Liver (tissue), 9 donors: ENCODE measurements around the gene GUK1. TPM values are rescaled to one million over a fixed set of nuclear protein-coding genes. Genes with fewer than 3 reads are reported as not detected.

Experiments
- DNase-seq: peaks from one replicate; pipeline ENCODE4 v3.0.0-alpha.2; 2017; ENCODE audit warnings: low spot score
- H3K27ac ChIP-seq, 2 donors: one replicate each; pipeline ENCODE4 v1.7.0; 2013; ENCODE audit warnings: inconsistent platforms in 2 of 2, low read length in 2 of 2, control low read depth in 1 of 2, low read depth in 1 of 2, mild to moderate bottlenecking in 1 of 2
- H3K27me3 ChIP-seq, 4 donors: one replicate each; pipeline versions ENCODE4 v1.6.1 to v1.7.0; 2013; ENCODE audit warnings: low read length in 3 of 4, inconsistent platforms in 1 of 4, mild to moderate bottlenecking in 1 of 4, moderate library complexity in 1 of 4; ENCODE audit not compliant: control insufficient read depth in 4 of 4, insufficient read depth in 4 of 4
- H3K36me3 ChIP-seq, 4 donors: one replicate each; pipeline versions ENCODE4 v1.6.1 to v1.7.0; 2013; ENCODE audit warnings: low read length in 3 of 4, mild to moderate bottlenecking in 3 of 4, low read depth in 1 of 4, moderate library complexity in 1 of 4; ENCODE audit not compliant: control insufficient read depth in 4 of 4, insufficient read depth in 3 of 4
- H3K4me1 ChIP-seq, 4 donors: one replicate each; pipeline versions ENCODE4 v1.6.1 to v1.7.0; 2013; ENCODE audit warnings: low read length in 3 of 4, mild to moderate bottlenecking in 3 of 4, moderate library complexity in 1 of 4; ENCODE audit not compliant: control insufficient read depth in 4 of 4, insufficient read depth in 4 of 4
- H3K4me3 ChIP-seq, 3 donors: one replicate each; pipeline versions ENCODE4 v1.6.1 to v1.7.0; 2013; ENCODE audit warnings: low read length in 3 of 3, control low read depth in 1 of 3, low read depth in 1 of 3, mild to moderate bottlenecking in 1 of 3
- H3K9ac ChIP-seq, 2 donors: one replicate each; pipeline ENCODE4 v1.7.0; 2013; ENCODE audit warnings: low read length in 2 of 2, mild to moderate bottlenecking in 2 of 2, moderate library complexity in 2 of 2, control low read depth in 1 of 2, low read depth in 1 of 2
- H3K9me3 ChIP-seq, 4 donors: one replicate each; pipeline versions ENCODE4 v1.6.1 to v1.7.0; 2013; ENCODE audit warnings: low read length in 3 of 4; ENCODE audit not compliant: control insufficient read depth in 4 of 4
- ATF3 ChIP-seq: IDR thresholded peaks from 2 replicates; pipeline ENCODE4 v1.6.1; 2016; ENCODE audit warnings: antibody characterized with exemption
- CTCF ChIP-seq: fragments of 150-350 bp; IDR thresholded peaks from 2 replicates; pipeline ENCODE4 v1.5.1; 2017; ENCODE audit warnings: improper control_type of control experiment, low read depth, low read length; ENCODE audit not compliant: missing input control
- EGR1 ChIP-seq, 2 donors: IDR thresholded peaks; 2 replicates each; pipeline ENCODE4 v1.6.1; 2016 to 2018; ENCODE audit warnings: antibody characterized with exemption in 2 of 2, low read depth in 2 of 2
- FOXA1 ChIP-seq: IDR thresholded peaks from 2 replicates; pipeline ENCODE4 v1.6.1; 2016; ENCODE audit warnings: antibody characterized with exemption
- FOXA2 ChIP-seq: IDR thresholded peaks from 2 replicates; pipeline ENCODE4 v1.6.1; 2016; ENCODE audit warnings: antibody characterized with exemption
- GABPA ChIP-seq, 2 donors: IDR thresholded peaks in 1 of 2; conservative IDR thresholded peaks in 1 of 2; 2 replicates each; pipeline ENCODE4 v1.6.1; 2016; ENCODE audit warnings: antibody characterized with exemption in 2 of 2, mild to moderate bottlenecking in 1 of 2, moderate library complexity in 1 of 2
- HNF4A ChIP-seq, 2 donors: conservative IDR thresholded peaks; 2 replicates each; pipeline ENCODE4 v1.6.1; 2016; ENCODE audit warnings: antibody characterized with exemption in 2 of 2, mild to moderate bottlenecking in 2 of 2
- HNF4G ChIP-seq: IDR thresholded peaks from 2 replicates; pipeline ENCODE4 v1.6.1; 2016; ENCODE audit warnings: antibody characterized with exemption
- JUND ChIP-seq, 2 donors: IDR thresholded peaks; 2 replicates each; pipeline ENCODE4 v1.6.1; 2016; ENCODE audit warnings: antibody characterized with exemption in 2 of 2
- MAX ChIP-seq: IDR thresholded peaks from 2 replicates; pipeline ENCODE4 v1.6.1; 2016; ENCODE audit warnings: antibody characterized with exemption
- RAD21 ChIP-seq, 2 donors: IDR thresholded peaks; 2 replicates each; pipeline ENCODE4 v1.6.1; 2016; ENCODE audit warnings: antibody characterized with exemption in 2 of 2, mild to moderate bottlenecking in 2 of 2
- REST ChIP-seq: IDR thresholded peaks from 2 replicates; pipeline ENCODE4 v1.6.1; 2016; ENCODE audit warnings: antibody characterized with exemption, mild to moderate bottlenecking
- RXRA ChIP-seq, 2 donors: IDR thresholded peaks; 2 replicates each; pipeline ENCODE4 v1.6.1; 2017 to 2018; ENCODE audit warnings: antibody characterized with exemption in 2 of 2, mild to moderate bottlenecking in 1 of 2
- SP1 ChIP-seq: IDR thresholded peaks from 2 replicates; pipeline ENCODE4 v1.6.1; 2018; ENCODE audit warnings: antibody characterized with exemption, mild to moderate bottlenecking
- TAF1 ChIP-seq: conservative IDR thresholded peaks from 2 replicates; pipeline ENCODE4 v1.6.1; 2016; ENCODE audit warnings: antibody characterized with exemption, mild to moderate bottlenecking
- YY1 ChIP-seq: IDR thresholded peaks from 2 replicates; pipeline ENCODE4 v1.6.1; 2016; ENCODE audit warnings: antibody characterized with exemption, mild to moderate bottlenecking
- ZBTB33 ChIP-seq: IDR thresholded peaks from 2 replicates; pipeline ENCODE4 v1.6.1; 2016; ENCODE audit warnings: antibody characterized with exemption
- WGBS: extraction: QIAGEN DNeasy Blood & Tissue Kit; methylation state at CpG from one replicate; pipeline ENCODE4 v1.1.7; 2013; 5-methylcytosine and 5-hydroxymethylcytosine counted together
- polyA plus RNA-seq, 2 donors: library from polyadenylated mRNA; stranded (reverse) in 1 of 2; unstranded in 1 of 2; fragments of 200-250 nt in 1 of 2; fragments of >200 nt in 1 of 2; fragmentation: Nextera tagmentation in 1 of 2; extraction: Ambion mirVana in 1 of 2; gene quantifications; one replicate each; pipeline versions ENCODE4 v1.2.1 to v1.2.3, GENCODE V29; 2013 to 2015
- total RNA-seq, 2 donors: library from RNA; depleted of rRNA; stranded (reverse); fragments of >200 nt; gene quantifications; one replicate each; pipeline ENCODE4 v1.2.3, GENCODE V29; 2014
- donor health status: healthy.
- donor health status: healthy.
- donor health status: healthy.
- donor health status: healthy.
- donor health status: healthy.

GUK1 gene
- total RNA-seq (100 to 1,000 TPM; 147 to 251 TPM), polyA plus RNA-seq (100 to 1,000 TPM; 186 to 245 TPM)

GRCh38 chr1:228139931-228140723, at the start of gene GUK1:
GUK1 (plus strand) TSS chr1:228140279; CDS start chr1:228140303, 24 bp downstream.
- no peaks in the 10 kb centered on the region for H3K27me3 ChIP-seq
- TF ChIP-seq MAX (no peak), ATF3 (no peak), HNF4G (no peak), CTCF (peak; percentile 46), FOXA2 (no peak), HNF4A (conservative IDR thresholded peaks at IDR 0.05) (peak in 1 of 2 donors; percentile 29), GABPA (IDR thresholded peaks at IDR 0.05 in 1 of 2, conservative IDR thresholded peaks at IDR 0.05 in 1 of 2) (peak in 1 of 2 donors; percentile 87), RXRA (IDR thresholded peaks at IDR 0.05) (peak; percentile 37 to 56), RAD21 (IDR thresholded peaks at IDR 0.05) (peak in 1 of 2 donors; percentile 2), EGR1 (IDR thresholded peaks at IDR 0.05; ENCODE audit: low read depth in 2 of 2) (peak; percentile 61 to 87), ZBTB33 (no peak), YY1 (peak; percentile 54), SP1 (peak; percentile 94), JUND (IDR thresholded peaks at IDR 0.05) (peak in 1 of 2 donors; percentile 67), TAF1 (no peak), REST (peak; percentile 56), FOXA1 (peak; percentile 52)
- peak within 1 kb of the TSS; percentile 97 for H3K27ac ChIP-seq
- peak within 1 kb of the TSS; percentile 57 to 79 for H3K9ac ChIP-seq
- H3K9me3 ChIP-seq = no peaks in the 10 kb centered on the region
- DNase-seq = peak; percentile 99
- H3K4me1 ChIP-seq = peaks cover 14 to 30% (median 23%) of the 10 kb centered on the region in 4 donors
- H3K4me3 ChIP-seq = peak within 1 kb of the TSS; percentile 63 to 85 (median 85)
- no peaks in the 10 kb centered on the region for H3K36me3 ChIP-seq
- WGBS = under 1% methylated on average over 95 of the region's 95 CpGs
